H1 (cell line): ENCODE measurements around the gene CTNND2.

Experiments used
- BRCA1 ChIP-seq: IDR thresholded peaks from 2 replicates; pipeline ENCODE4 v1.6.1; 2012; ENCODE audit warnings: low read depth, low read length, improper control_type of control experiment
- CTBP2 ChIP-seq: IDR thresholded peaks from 2 replicates; pipeline ENCODE4 v1.7.0; 2011; ENCODE audit warnings: borderline replicate concordance, mild to moderate bottlenecking, moderate library complexity, mixed read lengths, low read length; ENCODE audit not compliant: insufficient read depth, insufficient read length
- EZH2 ChIP-seq: fragments of 200-600 bp; sonication (generic); IDR thresholded peaks from 2 replicates; pipeline ENCODE4 v1.7.1; 2012; ENCODE audit warnings: low read depth, mild to moderate bottlenecking, moderate library complexity, low read length, inconsistent platforms; ENCODE audit not compliant: severe bottlenecking
- POLR2A ChIP-seq, 2 experiments: IDR thresholded peaks; 1 replicate in 1 of 2; 2 replicates in 1 of 2; pipeline ENCODE4 v1.6.1; 2011; ENCODE audit warnings: low read depth in 2 of 2, low read length in 2 of 2, mild to moderate bottlenecking in 2 of 2; ENCODE audit errors: control extremely low read depth in 1 of 2
- POLR2AphosphoS5 ChIP-seq: IDR thresholded peaks from 2 replicates; pipeline ENCODE4 v1.6.1; 2011; ENCODE audit warnings: low read depth, low read length
- RBBP5 ChIP-seq: IDR thresholded peaks from 2 replicates; pipeline ENCODE4 v1.7.1; 2012; ENCODE audit warnings: low read depth, mild to moderate bottlenecking, inconsistent platforms, low read length, moderate library complexity, borderline replicate concordance
- SIN3A ChIP-seq, 2 experiments: IDR thresholded peaks in 1 of 2; conservative IDR thresholded peaks in 1 of 2; 2 replicates each; pipeline ENCODE4 v1.6.1; 2011 to 2012; ENCODE audit warnings: low read length in 2 of 2, improper control_type of control experiment in 1 of 2, low read depth in 1 of 2, mild to moderate bottlenecking in 1 of 2
- SRF ChIP-seq: IDR thresholded peaks from 2 replicates; pipeline ENCODE4 v1.6.1; 2011; ENCODE audit warnings: mild to moderate bottlenecking, low read depth, low read length, moderate library complexity
- SUZ12 ChIP-seq: fragments of 200-600 bp; sonication (generic); IDR thresholded peaks from 2 replicates; pipeline ENCODE4 v1.6.1; 2012; ENCODE audit warnings: mild to moderate bottlenecking, inconsistent platforms, low read length, moderate library complexity, mixed read lengths
- TF ChIP-seq, protein P1 (sequence below), 3 experiments: IDR thresholded peaks; 1 replicate in 2 of 3; 2 replicates in 1 of 3; pipeline versions ENCODE4 v1.5.1 to v1.6.1; 2011; ENCODE audit warnings: low read length in 3 of 3, mild to moderate bottlenecking in 3 of 3, inconsistent platforms in 2 of 3, low read depth in 1 of 3, moderate library complexity in 1 of 3; ENCODE audit not compliant: insufficient read depth in 1 of 3; ENCODE audit errors: control extremely low read depth in 1 of 3

DNA sequence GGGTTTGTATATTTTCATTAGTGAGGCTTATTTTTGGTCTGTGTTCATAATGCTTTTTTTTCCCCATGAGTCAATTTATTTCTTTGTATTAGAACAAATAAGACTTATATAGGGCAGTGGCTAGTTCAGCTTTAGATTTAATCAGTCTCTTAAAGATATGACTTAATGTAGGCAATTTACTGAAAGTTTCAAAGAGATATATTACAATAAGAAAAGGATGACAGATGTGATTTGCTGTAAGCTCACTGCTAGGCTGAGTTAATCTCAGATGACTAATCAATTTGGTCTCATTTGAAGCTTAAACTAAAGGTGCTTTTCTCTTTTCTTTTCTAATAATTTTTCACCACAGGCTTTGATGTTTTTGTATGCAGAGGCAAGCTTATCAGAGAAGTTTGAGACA lies 851.4 kb downstream of the CTNND2 start:
- no peak for TF ChIP-seq EZH2
- no peak for TF ChIP-seq SUZ12
- no peak for TF ChIP-seq SRF
- TF ChIP-seq SIN3A (conservative IDR thresholded peaks at IDR 0.05 in 1 of 2, IDR thresholded peaks at IDR 0.05 in 1 of 2; ENCODE audit: low read depth in 1 of 2, low read length in 2 of 2): no peak
- TF ChIP-seq, protein P1, sequence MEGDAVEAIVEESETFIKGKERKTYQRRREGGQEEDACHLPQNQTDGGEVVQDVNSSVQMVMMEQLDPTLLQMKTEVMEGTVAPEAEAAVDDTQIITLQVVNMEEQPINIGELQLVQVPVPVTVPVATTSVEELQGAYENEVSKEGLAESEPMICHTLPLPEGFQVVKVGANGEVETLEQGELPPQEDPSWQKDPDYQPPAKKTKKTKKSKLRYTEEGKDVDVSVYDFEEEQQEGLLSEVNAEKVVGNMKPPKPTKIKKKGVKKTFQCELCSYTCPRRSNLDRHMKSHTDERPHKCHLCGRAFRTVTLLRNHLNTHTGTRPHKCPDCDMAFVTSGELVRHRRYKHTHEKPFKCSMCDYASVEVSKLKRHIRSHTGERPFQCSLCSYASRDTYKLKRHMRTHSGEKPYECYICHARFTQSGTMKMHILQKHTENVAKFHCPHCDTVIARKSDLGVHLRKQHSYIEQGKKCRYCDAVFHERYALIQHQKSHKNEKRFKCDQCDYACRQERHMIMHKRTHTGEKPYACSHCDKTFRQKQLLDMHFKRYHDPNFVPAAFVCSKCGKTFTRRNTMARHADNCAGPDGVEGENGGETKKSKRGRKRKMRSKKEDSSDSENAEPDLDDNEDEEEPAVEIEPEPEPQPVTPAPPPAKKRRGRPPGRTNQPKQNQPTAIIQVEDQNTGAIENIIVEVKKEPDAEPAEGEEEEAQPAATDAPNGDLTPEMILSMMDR (IDR thresholded peaks at IDR 0.05; ENCODE audit: control extremely low read depth in 1 of 3, insufficient read depth in 1 of 3, low read depth in 1 of 3, low read length in 3 of 3): no peak
- TF ChIP-seq RBBP5: no peak
- TF ChIP-seq POLR2AphosphoS5: no peak
- TF ChIP-seq CTBP2: no peak
- no peak for TF ChIP-seq POLR2A (IDR thresholded peaks at IDR 0.05; ENCODE audit: control extremely low read depth in 1 of 2, low read depth in 2 of 2, low read length in 2 of 2)
- TF ChIP-seq BRCA1: no peak
